HL-60 (cell line): ENCODE measurements around the gene MRPL23.

Source experiments
- CTCF ChIP-seq: IDR thresholded peaks from one replicate; pipeline ENCODE4 v1.5.1; 2011; ENCODE audit warnings: low read length, control low read depth, inconsistent platforms; ENCODE audit not compliant: insufficient read depth
- GABPA ChIP-seq: IDR thresholded peaks from 2 replicates; pipeline ENCODE4 v1.6.1; 2012; ENCODE audit warnings: low read depth
- POLR2AphosphoS5 ChIP-seq: IDR thresholded peaks from 2 replicates; pipeline ENCODE4 v1.6.1; 2012; ENCODE audit warnings: low read depth

- no peak for TF ChIP-seq CTCF
- TF ChIP-seq POLR2AphosphoS5 = no peak
- TF ChIP-seq GABPA = no peak
Measured at GRCh38 chr11:1967641-1968225, 20.6 kb downstream of the MRPL23 start.
